Esophagus muscularis mucosa (tissue), 4 donors: ENCODE measurements around the gene ZFP90. TPM values are rescaled to one million over a fixed set of nuclear protein-coding genes. Genes with fewer than 3 reads are reported as not detected.

Experiments
- DNase-seq: peaks from one replicate; pipeline ENCODE4 v3.0.0-alpha.2; 2017; ENCODE audit errors: extremely low spot score
- H3K27ac ChIP-seq, 4 donors: fragments of 200-600 bp; sonication (generic); replicated peaks in 1 of 4; 1 replicate in 3 of 4; 2 replicates in 1 of 4; pipeline ENCODE4 v1.5.1; 2016 to 2019; ENCODE audit warnings: mild to moderate bottlenecking in 1 of 4
- H3K27me3 ChIP-seq, 4 donors: fragments of 200-600 bp; sonication (generic); one replicate each; pipeline versions ENCODE4 v1.5.1 to v1.6.0; 2016 to 2019
- H3K36me3 ChIP-seq, 4 donors: fragments of 200-600 bp; sonication (generic); one replicate each; pipeline ENCODE4 v1.5.1; 2016 to 2019
- H3K4me1 ChIP-seq, 4 donors: fragments of 200-600 bp; sonication (generic); one replicate each; pipeline ENCODE4 v1.5.1; 2016 to 2019
- H3K4me3 ChIP-seq, 4 donors: fragments of 200-600 bp; sonication (generic); 1 replicate in 2 of 4; 2 replicates in 2 of 4; pipeline ENCODE4 v1.5.1; 2016 to 2019; ENCODE audit warnings: mild to moderate bottlenecking in 4 of 4, moderate library complexity in 1 of 4
- H3K9me3 ChIP-seq, 4 donors: fragments of 200-600 bp; sonication (generic); 1 replicate in 3 of 4; 2 replicates in 1 of 4; pipeline ENCODE4 v1.5.1; 2016 to 2019
- CTCF ChIP-seq, 3 experiments: fragments of 200-600 bp in 2 of 3; fragments of 450-650 bp in 1 of 3; sonication (generic) in 2 of 3; IDR thresholded peaks; one replicate each; pipeline ENCODE4 v1.5.1; 2017 to 2019; ENCODE audit warnings: antibody characterized with exemption in 3 of 3, mild to moderate bottlenecking in 2 of 3, moderate library complexity in 1 of 3
- EP300 ChIP-seq: sonication (generic); formaldehyde crosslinking; IDR thresholded peaks from one replicate; pipeline ENCODE4 v1.6.1; 2017; ENCODE audit warnings: antibody characterized with exemption
- POLR2A ChIP-seq: fragments of 450-650 bp; IDR thresholded peaks from one replicate; pipeline ENCODE4 v1.6.1; 2017; ENCODE audit warnings: antibody characterized with exemption, moderate library complexity, mild to moderate bottlenecking, low read depth
- POLR2AphosphoS5 ChIP-seq, 2 donors: sonication (generic); formaldehyde crosslinking; IDR thresholded peaks; one replicate each; pipeline ENCODE4 v1.6.1; 2017; ENCODE audit warnings: antibody characterized with exemption in 2 of 2
- WGBS: methylation state at CpG from one replicate; pipeline ENCODE4 v1.1.5; 2018; 5-methylcytosine and 5-hydroxymethylcytosine counted together
- intact Hi-C: fragments of 100-400 bp; cut with DNase I; formaldehyde crosslinking; loops from one replicate; pipeline ENCODE4 v1.15.1; 2023
- total RNA-seq, 4 donors: library from RNA; depleted of rRNA; stranded (reverse); fragments of >200 nt; gene quantifications; one replicate each; pipeline versions ENCODE4 v1.1.0 to v1.2.1, GENCODE V29; 2016

ZFP90 gene
- total RNA-seq, 4 donors from 2014 or later = 27.8 to 31.0 (median 29.5) TPM

GRCh38 chr16:68526143-68526781 lies 12.8 kb upstream of the ZFP90 start:
- Histone ChIP-seq H3K4me1 (peaks cover 12 to 26% (median 21%) of the 10 kb centered on the region in 4 donors), H3K4me3 (no peak overlapping the region), H3K27me3 (peaks cover 0 to 16% (median 0%) of the 10 kb centered on the region in 4 donors), H3K27ac (no peak overlapping the region), H3K9me3 (no peaks in the 10 kb centered on the region), H3K36me3 (no peaks in the 10 kb centered on the region)
- intact Hi-C loops = loop anchor here (5.0 kb wide), 1 partner anchor 276 kb away; no protein-coding TSS in a partner anchor
- 70% methylated on average over 6 of the region's 17 CpGs for WGBS
- DNase-seq = no peak
- no peak for TF ChIP-seq EP300
- no peak for TF ChIP-seq POLR2A
- no peak for TF ChIP-seq POLR2AphosphoS5 (IDR thresholded peaks at IDR 0.05)
- no peak for TF ChIP-seq CTCF (IDR thresholded peaks at IDR 0.05)

- Histone ChIP-seq H3K27me3 (peaks cover 0 to 16% (median 0%) of the 10 kb centered on the region in 4 donors), H3K36me3 (no peaks in the 10 kb centered on the region), H3K9me3 (no peaks in the 10 kb centered on the region), H3K27ac (no peak overlapping the region), H3K4me3 (no peak overlapping the region), H3K4me1 (peaks cover 12 to 26% (median 21%) of the 10 kb centered on the region in 4 donors)
- intact Hi-C loops = loop anchor here (5.0 kb wide), 1 partner anchor 276 kb away; no protein-coding TSS in a partner anchor
- TF ChIP-seq POLR2A (no peak), POLR2AphosphoS5 (IDR thresholded peaks at IDR 0.05) (no peak)
- no peak for DNase-seq
- WGBS = 88% methylated on average over 12 of the region's 29 CpGs
Measured at GRCh38 chr16:68526782-68527145, 12.3 kb upstream of the ZFP90 start.

GRCh38 chr16:68528233-68528632 lies 10.9 kb upstream of the ZFP90 start:
- peaks cover 0 to 16% (median 0%) of the 10 kb centered on the region in 4 donors for H3K27me3 ChIP-seq
- DNase-seq = no peak
- H3K27ac ChIP-seq = no peak overlapping the region
- intact Hi-C loops = loop anchor here (2.0 to 5.0 kb wide), 2 partner anchors 274 to 597 kb away; no protein-coding TSS in a partner anchor
- no peaks in the 10 kb centered on the region for H3K36me3 ChIP-seq
- H3K4me3 ChIP-seq = no peak overlapping the region
- no peaks in the 10 kb centered on the region for H3K9me3 ChIP-seq
- no peak for TF ChIP-seq CTCF (IDR thresholded peaks at IDR 0.05)
- no peak for TF ChIP-seq POLR2A
- TF ChIP-seq EP300 = no peak
- no peak for TF ChIP-seq POLR2AphosphoS5 (IDR thresholded peaks at IDR 0.05)
- WGBS = 75% methylated on average over 2 of the region's 2 CpGs
- H3K4me1 ChIP-seq = peaks cover 12 to 26% (median 21%) of the 10 kb centered on the region in 4 donors

GRCh38 chr16:68528686-68529379 lies 10.3 kb upstream of the ZFP90 start:
- H3K9me3 ChIP-seq = no peaks in the 10 kb centered on the region
- intact Hi-C loops = loop anchor here (2.0 to 5.0 kb wide), 2 partner anchors 273 to 596 kb away; no protein-coding TSS in a partner anchor
- peaks cover 0 to 16% (median 0%) of the 10 kb centered on the region in 4 donors for H3K27me3 ChIP-seq
- H3K4me3 ChIP-seq = peak overlapping the region in 3 of 4 donors; percentile 11 to 66 (median 45)
- no peaks in the 10 kb centered on the region for H3K36me3 ChIP-seq
- no peak for TF ChIP-seq POLR2A
- TF ChIP-seq POLR2AphosphoS5 (IDR thresholded peaks at IDR 0.05) = peak in 1 of 2 donors; percentile 48
- peak; percentile 92 to 96 (median 95) for TF ChIP-seq CTCF (IDR thresholded peaks at IDR 0.05)
- no peak for TF ChIP-seq EP300
- WGBS = 34% methylated on average over 14 of the region's 29 CpGs
- no peak overlapping the region for H3K27ac ChIP-seq
- DNase-seq = peak; percentile 96
- peaks cover 12 to 26% (median 21%) of the 10 kb centered on the region in 4 donors for H3K4me1 ChIP-seq

GRCh38 chr16:68529608-68529930 lies 9.5 kb upstream of the ZFP90 start:
- peaks cover 12 to 26% (median 21%) of the 10 kb centered on the region in 4 donors for H3K4me1 ChIP-seq
- TF ChIP-seq POLR2A (no peak), CTCF (IDR thresholded peaks at IDR 0.05) (no peak), POLR2AphosphoS5 (IDR thresholded peaks at IDR 0.05) (no peak), EP300 (no peak)
- intact Hi-C loops = loop anchor here (2.0 to 5.0 kb wide), 2 partner anchors 273 to 595 kb away; no protein-coding TSS in a partner anchor
- H3K27ac ChIP-seq = peak overlapping the region in 1 of 4 donors; percentile 31
- peaks cover 0 to 9% (median 0%) of the 10 kb centered on the region in 4 donors for H3K27me3 ChIP-seq
- H3K4me3 ChIP-seq = peak overlapping the region; percentile 66 to 80 (median 72)
- WGBS = 17% methylated on average over 13 of the region's 13 CpGs
- no peaks in the 10 kb centered on the region for H3K9me3 ChIP-seq
- DNase-seq = no peak
- no peaks in the 10 kb centered on the region for H3K36me3 ChIP-seq
